Neuronal stem cell (in vitro differentiated cells): Measurements from ENCODE around the gene CRYBB3.
A peak's percentile ranks its signal among the peaks of the same experiment; 100 is the strongest.

Experiments used
- DNase-seq: peaks from one replicate; pipeline ENCODE4 v3.0.0-alpha.2; 2013; ENCODE audit warnings: low spot score
- H2AFZ ChIP-seq: one replicate; pipeline ENCODE4 v1.6.1; 2013; ENCODE audit warnings: mild to moderate bottlenecking, low read length, inconsistent platforms
- H2AK5ac ChIP-seq: 2 replicates; pipeline ENCODE4 v1.6.1; 2013; ENCODE audit warnings: low read depth, mild to moderate bottlenecking, inconsistent platforms, low read length, moderate library complexity, mixed read lengths
- H2BK120ac ChIP-seq: 2 replicates; pipeline ENCODE4 v1.6.1; 2013; ENCODE audit warnings: low read depth, mild to moderate bottlenecking, inconsistent platforms, low read length, moderate library complexity, mixed read lengths
- H2BK12ac ChIP-seq: one replicate; pipeline ENCODE4 v1.6.1; 2013; ENCODE audit warnings: low read length, inconsistent platforms
- H2BK15ac ChIP-seq: 2 replicates; pipeline ENCODE4 v1.6.1; 2013; ENCODE audit warnings: mild to moderate bottlenecking, low read length, inconsistent platforms, mixed read lengths
- H2BK5ac ChIP-seq: one replicate; pipeline ENCODE4 v1.6.1; 2013; ENCODE audit warnings: inconsistent platforms, mild to moderate bottlenecking, low read length, moderate library complexity
- H3K14ac ChIP-seq: one replicate; pipeline ENCODE4 v1.6.1; 2013; ENCODE audit warnings: low read length, inconsistent platforms
- H3K18ac ChIP-seq: 2 replicates; pipeline ENCODE4 v1.6.1; 2013; ENCODE audit warnings: low read length, inconsistent platforms
- H3K23ac ChIP-seq: 2 replicates; pipeline ENCODE4 v1.6.1; 2013; ENCODE audit warnings: low read depth, mild to moderate bottlenecking, mixed read lengths, low read length, inconsistent platforms; ENCODE audit not compliant: poor library complexity
- H3K27ac ChIP-seq: replicated peaks from 3 replicates; pipeline ENCODE4 v1.5.1; 2013; ENCODE audit warnings: low read length, inconsistent platforms
- H3K27me3 ChIP-seq, 3 experiments: 2 replicates each; pipeline ENCODE4 v1.6.1; 2013; ENCODE audit warnings: low read length in 3 of 3, mild to moderate bottlenecking in 2 of 3, inconsistent platforms in 1 of 3, low read depth in 1 of 3, mixed read lengths in 1 of 3, moderate library complexity in 1 of 3; ENCODE audit not compliant: control insufficient read depth in 3 of 3, insufficient read depth in 3 of 3
- H3K36me3 ChIP-seq, 2 donors: replicated peaks in 1 of 2; 2 replicates each; pipeline ENCODE4 v1.6.1; 2013; ENCODE audit warnings: low read length in 2 of 2; ENCODE audit not compliant: control insufficient read depth in 2 of 2, insufficient read depth in 2 of 2
- H3K4ac ChIP-seq: 2 replicates; pipeline ENCODE4 v1.6.1; 2013; ENCODE audit warnings: inconsistent platforms, mild to moderate bottlenecking, low read length, moderate library complexity
- H3K4me1 ChIP-seq, 2 donors: 1 replicate in 1 of 2; 2 replicates in 1 of 2; pipeline ENCODE4 v1.6.1; 2013; ENCODE audit warnings: low read length in 2 of 2, low read depth in 1 of 2; ENCODE audit not compliant: control insufficient read depth in 2 of 2, insufficient read depth in 1 of 2
- H3K4me2 ChIP-seq: one replicate; pipeline ENCODE4 v1.6.1; 2013; ENCODE audit warnings: mild to moderate bottlenecking, low read length, inconsistent platforms; ENCODE audit not compliant: insufficient read depth, poor library complexity, severe bottlenecking
- H3K4me3 ChIP-seq, 2 donors: 2 replicates each; pipeline ENCODE4 v1.5.1; 2013; ENCODE audit warnings: low read length in 2 of 2, mild to moderate bottlenecking in 2 of 2, inconsistent platforms in 1 of 2, moderate library complexity in 1 of 2
- H3K79me1 ChIP-seq: one replicate; pipeline ENCODE4 v1.6.1; 2013; ENCODE audit warnings: low read depth, mild to moderate bottlenecking, inconsistent platforms, low read length, moderate library complexity
- H3K9ac ChIP-seq: one replicate; pipeline ENCODE4 v1.6.1; 2013; ENCODE audit warnings: mild to moderate bottlenecking, low read depth, low read length, inconsistent platforms; ENCODE audit not compliant: poor library complexity
- H3K9me3 ChIP-seq, 2 donors: replicated peaks in 1 of 2; 2 replicates each; pipeline versions ENCODE3 to v1.6.1; 2013; ENCODE audit warnings: low read length in 2 of 2, mild to moderate bottlenecking in 2 of 2, inconsistent platforms in 1 of 2, low read depth in 1 of 2, mixed read lengths in 1 of 2, moderate library complexity in 1 of 2; ENCODE audit not compliant: control insufficient read depth in 2 of 2, insufficient read depth in 1 of 2
- H4K8ac ChIP-seq: one replicate; pipeline ENCODE4 v1.6.1; 2013; ENCODE audit warnings: low read depth, mild to moderate bottlenecking, inconsistent platforms, low read length, moderate library complexity
- H4K91ac ChIP-seq: one replicate; pipeline ENCODE4 v1.6.1; 2013; ENCODE audit warnings: low read length, low read depth, mild to moderate bottlenecking, inconsistent platforms; ENCODE audit not compliant: poor library complexity
- WGBS, 2 donors: extraction: QIAGEN DNeasy Blood & Tissue Kit; methylation state at CpG; one replicate each; pipeline ENCODE4 v1.1.7; 2013; ENCODE audit warnings: missing lambda C conversion rate in 2 of 2, mixed read lengths in 1 of 2; ENCODE audit not compliant: insufficient read length in 2 of 2, insufficient replicate concordance in 1 of 2; ENCODE audit errors: extremely low coverage in 2 of 2; 5-methylcytosine and 5-hydroxymethylcytosine counted together

The CRYBB3 gene

GRCh38 chr22:25205847-25206246 lies 6.2 kb downstream of the CRYBB3 start:
- Histone ChIP-seq H3K79me1 (no peaks in the 10 kb centered on the region), H3K4me1 (peaks cover 0 to 2% of the 10 kb centered on the region in 2 donors)
- no CpG with 5 or more reads among the region's 1 CpG for WGBS, 2 donors

GRCh38 chr22:25206998-25207397 lies 7.3 kb downstream of the CRYBB3 start:
- Histone ChIP-seq H3K4me3 (no peak overlapping the region), H3K9ac (no peak overlapping the region), H3K14ac (no peak overlapping the region), H2BK5ac (no peak overlapping the region), H2AFZ (no peak overlapping the region), H3K79me1 (no peaks in the 10 kb centered on the region), H3K36me3 (no peaks in the 10 kb centered on the region), H2AK5ac (no peak overlapping the region), H3K27ac (no peak overlapping the region), H4K91ac (no peak overlapping the region), H3K4me1 (peaks cover 0 to 2% of the 10 kb centered on the region in 2 donors), H3K4me2 (no peak overlapping the region), H3K18ac (peak overlapping the region; percentile 15), H3K27me3 (no peaks in the 10 kb centered on the region), H4K8ac (no peak overlapping the region), H2BK15ac (no peak overlapping the region), H2BK12ac (no peak overlapping the region), H3K23ac (no peak overlapping the region), H3K4ac (no peak overlapping the region), H3K9me3 (no peaks in the 10 kb centered on the region), H2BK120ac (no peak overlapping the region)
- no peak for DNase-seq
- WGBS, 2 donors, result no CpG with 5 or more reads among the region's 21 CpGs

More at GRCh38 chr22:25205847-25206246, 6.2 kb downstream of the CRYBB3 start:
- H3K9ac ChIP-seq, result no peak overlapping the region
- H2BK12ac ChIP-seq, result no peak overlapping the region
- no peaks in the 10 kb centered on the region for H3K27me3 ChIP-seq
- no peak overlapping the region for H2BK5ac ChIP-seq
- no peaks in the 10 kb centered on the region for H3K36me3 ChIP-seq
- no peak overlapping the region for H3K4me3 ChIP-seq
- no peak overlapping the region for H3K27ac ChIP-seq
- no peak overlapping the region for H3K18ac ChIP-seq
- no peak for DNase-seq
- no peak overlapping the region for H3K14ac ChIP-seq
- no peak overlapping the region for H2BK15ac ChIP-seq
- H3K4ac ChIP-seq, result no peak overlapping the region
- no peak overlapping the region for H3K23ac ChIP-seq
- no peak overlapping the region for H3K4me2 ChIP-seq
- H2BK120ac ChIP-seq, result no peak overlapping the region
- no peak overlapping the region for H4K8ac ChIP-seq
- no peak overlapping the region for H4K91ac ChIP-seq
- H2AK5ac ChIP-seq, result no peak overlapping the region
- H3K9me3 ChIP-seq, result no peaks in the 10 kb centered on the region
- no peak overlapping the region for H2AFZ ChIP-seq

DNA sequence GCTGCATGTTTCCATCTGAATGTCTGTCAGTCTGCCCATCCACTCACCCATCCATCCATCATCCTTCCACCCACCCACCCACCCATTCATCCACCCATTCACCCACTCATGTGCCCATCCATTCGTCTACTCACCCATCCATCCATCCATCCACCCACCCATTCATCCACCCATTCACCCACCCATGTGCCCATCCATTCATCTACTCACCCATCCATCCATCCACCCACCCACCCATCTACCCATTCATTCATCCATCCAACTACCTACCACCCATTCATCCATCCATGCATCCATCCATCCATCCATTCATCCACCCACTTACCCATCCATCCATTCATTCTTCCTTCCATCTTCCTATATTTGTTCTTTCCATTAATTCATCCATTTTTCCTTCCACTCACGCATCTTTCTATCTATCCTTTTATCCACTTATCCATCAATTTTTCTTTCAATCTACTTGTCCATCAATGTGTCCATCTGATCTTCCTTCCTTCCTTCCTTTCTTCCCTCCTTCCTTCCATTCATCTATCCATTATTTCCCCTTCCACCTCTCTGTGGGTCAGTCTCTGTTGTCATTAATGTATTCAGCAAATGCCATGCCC lies 8.0 kb downstream of the CRYBB3 start:
- Histone ChIP-seq H3K4me1 (peaks cover 0 to 2% of the 10 kb centered on the region in 2 donors), H2BK15ac (no peak overlapping the region), H3K4me2 (no peak overlapping the region), H3K27ac (no peak overlapping the region), H3K27me3 (no peaks in the 10 kb centered on the region), H3K4ac (no peak overlapping the region), H3K36me3 (no peaks in the 10 kb centered on the region), H2BK5ac (no peak overlapping the region), H4K91ac (no peak overlapping the region), H3K18ac (no peak overlapping the region), H2AK5ac (no peak overlapping the region), H3K9me3 (no peaks in the 10 kb centered on the region), H2AFZ (no peak overlapping the region), H3K4me3 (no peak overlapping the region), H2BK12ac (no peak overlapping the region), H3K79me1 (no peaks in the 10 kb centered on the region), H3K23ac (no peak overlapping the region), H3K9ac (no peak overlapping the region), H4K8ac (no peak overlapping the region), H2BK120ac (no peak overlapping the region), H3K14ac (no peak overlapping the region)
- DNase-seq, result no peak
- 100% methylated on average over 1 of the region's 2 CpGs for WGBS, 2 donors

DNA sequence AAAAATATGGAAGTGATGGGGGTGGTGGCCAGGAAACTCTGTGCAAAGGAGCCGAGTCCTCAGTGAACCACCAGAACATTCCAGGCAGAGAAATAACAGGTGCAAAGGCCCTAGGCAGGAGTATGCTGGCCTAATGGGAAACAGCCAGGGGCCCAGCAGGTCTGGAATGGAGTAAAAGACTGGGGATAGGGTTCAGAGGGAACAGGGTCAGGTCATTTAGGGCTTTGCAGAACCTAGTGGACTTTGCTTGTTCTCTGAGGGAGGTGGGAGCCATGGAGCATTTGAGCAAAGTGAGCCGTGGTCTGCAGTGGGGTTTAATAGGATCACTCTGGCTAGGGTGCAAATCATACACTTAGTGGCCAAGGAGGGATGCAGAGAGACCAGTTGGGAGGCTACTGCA lies 8.7 kb downstream of the CRYBB3 start:
- H3K23ac ChIP-seq, result no peak overlapping the region
- H3K4me2 ChIP-seq, result no peak overlapping the region
- H2BK5ac ChIP-seq, result no peak overlapping the region
- no peak overlapping the region for H2BK15ac ChIP-seq
- no peak overlapping the region for H3K9ac ChIP-seq
- no peak overlapping the region for H3K27ac ChIP-seq
- H3K4ac ChIP-seq, result no peak overlapping the region
- H4K8ac ChIP-seq, result no peak overlapping the region
- no peaks in the 10 kb centered on the region for H3K36me3 ChIP-seq
- H3K14ac ChIP-seq, result no peak overlapping the region
- no peak overlapping the region for H4K91ac ChIP-seq
- H3K4me3 ChIP-seq, result no peak overlapping the region
- H3K9me3 ChIP-seq, result peaks cover 0 to 4% of the 10 kb centered on the region in 2 donors
- no peak overlapping the region for H2AK5ac ChIP-seq
- no peak for DNase-seq
- no peak overlapping the region for H2BK120ac ChIP-seq
- WGBS, 2 donors, result no CpG with 5 or more reads among the region's 2 CpGs
- no peaks in the 10 kb centered on the region for H3K27me3 ChIP-seq
- no peaks in the 10 kb centered on the region for H3K79me1 ChIP-seq
- no peak overlapping the region for H2BK12ac ChIP-seq
- no peak overlapping the region for H2AFZ ChIP-seq
- H3K4me1 ChIP-seq, result peaks cover 0 to 2% of the 10 kb centered on the region in 2 donors
- H3K18ac ChIP-seq, result no peak overlapping the region
